Measurements from ENCODE around the gene VWA1. TPM values are rescaled to one million over a fixed set of nuclear protein-coding genes. Genes with fewer than 3 reads are reported as not detected.
"Not testable (repeated sequence)": the region's sequence is repeated elsewhere in the genome, so short reads cannot be mapped to it uniquely, and the experiment has no call there.

The VWA1 gene
- total RNA-seq, 1 experiment from 2014 or later, result 0.54 TPM

- Mint-ChIP-seq H3K27me3 (ENCODE audit: insufficient read depth, unreplicated experiment) (no peaks in the 10 kb centered on the region), H3K4me3 (ENCODE audit: unreplicated experiment) (no peak overlapping the region), H3K9me3 (ENCODE audit: unreplicated experiment) (no peaks in the 10 kb centered on the region), H3K4me1 (ENCODE audit: insufficient read depth, unreplicated experiment) (no peaks in the 10 kb centered on the region), H3K36me3 (ENCODE audit: insufficient read depth, unreplicated experiment) (no peaks in the 10 kb centered on the region), H3K27ac (ENCODE audit: low read depth, unreplicated experiment) (no peak overlapping the region)
- BruUV-seq (replicated peaks), result no TSS peak
- no peak for DNase-seq (ENCODE audit: unreplicated experiment)
- ChIA-PET POLR2A (no interaction called here), CTCF (no interaction called here)
- TF ChIP-seq, protein P1, sequence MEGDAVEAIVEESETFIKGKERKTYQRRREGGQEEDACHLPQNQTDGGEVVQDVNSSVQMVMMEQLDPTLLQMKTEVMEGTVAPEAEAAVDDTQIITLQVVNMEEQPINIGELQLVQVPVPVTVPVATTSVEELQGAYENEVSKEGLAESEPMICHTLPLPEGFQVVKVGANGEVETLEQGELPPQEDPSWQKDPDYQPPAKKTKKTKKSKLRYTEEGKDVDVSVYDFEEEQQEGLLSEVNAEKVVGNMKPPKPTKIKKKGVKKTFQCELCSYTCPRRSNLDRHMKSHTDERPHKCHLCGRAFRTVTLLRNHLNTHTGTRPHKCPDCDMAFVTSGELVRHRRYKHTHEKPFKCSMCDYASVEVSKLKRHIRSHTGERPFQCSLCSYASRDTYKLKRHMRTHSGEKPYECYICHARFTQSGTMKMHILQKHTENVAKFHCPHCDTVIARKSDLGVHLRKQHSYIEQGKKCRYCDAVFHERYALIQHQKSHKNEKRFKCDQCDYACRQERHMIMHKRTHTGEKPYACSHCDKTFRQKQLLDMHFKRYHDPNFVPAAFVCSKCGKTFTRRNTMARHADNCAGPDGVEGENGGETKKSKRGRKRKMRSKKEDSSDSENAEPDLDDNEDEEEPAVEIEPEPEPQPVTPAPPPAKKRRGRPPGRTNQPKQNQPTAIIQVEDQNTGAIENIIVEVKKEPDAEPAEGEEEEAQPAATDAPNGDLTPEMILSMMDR (IDR thresholded peaks at IDR 0.05; ENCODE audit: unreplicated experiment), result no peak
- intact Hi-C loops (cut with micrococcal nuclease), result no loop called here
Observed at GRCh38 chr1:1427106-1427819, 8.2 kb upstream of the VWA1 start.

DNA sequence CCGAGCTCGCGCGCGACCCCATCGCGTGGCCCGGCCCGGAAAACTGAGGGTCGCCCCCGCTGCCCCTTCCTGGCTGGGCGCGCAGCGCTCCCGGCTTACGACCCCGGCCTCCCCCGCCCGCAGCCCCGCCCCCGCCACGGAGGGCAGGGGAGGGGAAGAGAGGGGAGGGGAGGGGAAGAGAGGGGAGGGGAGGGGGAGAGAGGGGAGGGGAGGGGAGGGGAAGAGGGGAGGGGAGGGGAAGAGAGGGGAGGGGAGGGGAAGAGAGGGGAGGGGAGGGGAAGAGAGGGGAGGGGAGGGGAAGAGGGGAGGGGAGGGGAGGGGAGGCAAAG, 7.7 kb upstream of the VWA1 start:
- Mint-ChIP-seq H3K4me1 (ENCODE audit: insufficient read depth, unreplicated experiment) (no peaks in the 10 kb centered on the region), H3K9me3 (ENCODE audit: unreplicated experiment) (no peaks in the 10 kb centered on the region), H3K4me3 (ENCODE audit: unreplicated experiment) (no peak overlapping the region), H3K27me3 (ENCODE audit: insufficient read depth, unreplicated experiment) (no peaks in the 10 kb centered on the region), H3K36me3 (ENCODE audit: insufficient read depth, unreplicated experiment) (no peaks in the 10 kb centered on the region), H3K27ac (ENCODE audit: low read depth, unreplicated experiment) (no peak overlapping the region)
- intact Hi-C loops (cut with micrococcal nuclease), result no loop called here
- TF ChIP-seq, protein P1 (IDR thresholded peaks at IDR 0.05; ENCODE audit: unreplicated experiment), result no peak
- DNase-seq (ENCODE audit: unreplicated experiment), result no peak
- BruUV-seq (replicated peaks), result no TSS peak
- ChIA-PET POLR2A (no interaction called here), CTCF (no interaction called here)

DNA sequence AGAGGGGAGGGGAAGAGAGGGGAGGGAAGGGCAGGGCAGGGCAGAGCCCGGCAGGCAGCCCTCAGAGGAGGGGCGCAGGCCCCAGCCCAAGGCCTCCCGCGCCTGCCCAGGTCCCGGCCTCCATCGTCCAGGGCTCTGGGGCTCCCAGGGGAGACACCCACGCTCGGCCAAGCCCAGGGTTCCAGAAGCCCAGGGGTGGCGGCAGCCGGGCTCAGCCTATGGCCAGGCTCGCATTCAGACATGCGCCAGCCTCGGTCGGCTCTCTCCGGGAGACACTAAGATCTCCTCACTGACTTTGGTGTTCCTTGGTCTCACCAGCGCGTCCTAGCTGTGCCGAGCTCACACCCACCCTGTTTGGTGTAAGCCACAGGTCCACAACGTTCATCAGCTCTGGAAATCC, 7.3 kb upstream of the VWA1 start:
- Mint-ChIP-seq H3K27me3 (ENCODE audit: insufficient read depth, unreplicated experiment) (no peaks in the 10 kb centered on the region), H3K4me1 (ENCODE audit: insufficient read depth, unreplicated experiment) (no peaks in the 10 kb centered on the region), H3K4me3 (ENCODE audit: unreplicated experiment) (no peak overlapping the region), H3K27ac (ENCODE audit: low read depth, unreplicated experiment) (no peak overlapping the region), H3K9me3 (ENCODE audit: unreplicated experiment) (no peaks in the 10 kb centered on the region), H3K36me3 (ENCODE audit: insufficient read depth, unreplicated experiment) (no peaks in the 10 kb centered on the region)
- no TSS peak for BruUV-seq (replicated peaks)
- CTCF ChIA-PET, result interaction anchor here (0.7 kb wide), 1 partner anchor 16 kb away, joined by 3 read pairs; no protein-coding TSS in a partner anchor
- TF ChIP-seq, protein P1 (IDR thresholded peaks at IDR 0.05; ENCODE audit: unreplicated experiment), result no peak
- intact Hi-C loops (cut with micrococcal nuclease), result no loop called here
- POLR2A ChIA-PET, result no interaction called here
- no peak for DNase-seq (ENCODE audit: unreplicated experiment)

- BruUV-seq (replicated peaks); intact Hi-C loops (cut with micrococcal nuclease); H3K36me3 Mint-ChIP-seq (ENCODE audit: insufficient read depth, unreplicated experiment); DNase-seq (ENCODE audit: unreplicated experiment); H3K27ac Mint-ChIP-seq (ENCODE audit: low read depth, unreplicated experiment); H3K27me3 Mint-ChIP-seq (ENCODE audit: insufficient read depth, unreplicated experiment); H3K4me1 Mint-ChIP-seq (ENCODE audit: insufficient read depth, unreplicated experiment); H3K9me3 Mint-ChIP-seq (ENCODE audit: unreplicated experiment); H3K4me3 Mint-ChIP-seq (ENCODE audit: unreplicated experiment): not testable (repeated sequence)
- POLR2A ChIA-PET, result interaction anchor here (1.2 kb wide), 1 partner anchor 75 kb away, joined by 3 read pairs; no protein-coding TSS in a partner anchor
- CTCF ChIA-PET, result interaction anchor here (0.7 to 2.8 kb wide), 2 partner anchors 12 to 16 kb away, joined by 3 to 11 read pairs; no protein-coding TSS in a partner anchor
Observed at GRCh38 chr1:1428967-1429366, 6.5 kb upstream of the VWA1 start.

All from MCF 10A (cell line).